Mesothelial cell of epicardium (in vitro differentiated cells): ENCODE data around the gene RAB13. TPM values are rescaled to one million over a fixed set of nuclear protein-coding genes. Genes with fewer than 3 reads are reported as not detected.
A peak's percentile ranks its signal among the peaks of the same experiment; 100 is the strongest.
"Not testable (repeated sequence)": the region's sequence is repeated elsewhere in the genome, so short reads cannot be mapped to it uniquely, and the experiment has no call there.

ENCODE experiments used
- DNase-seq, 2 experiments: peaks; one replicate each; pipeline ENCODE4 v3.0.0; 2021; ENCODE audit warnings: low spot score in 2 of 2; ENCODE audit not compliant: unreplicated experiment in 2 of 2
- H3K27ac Mint-ChIP-seq: 2 replicates; pipeline ENCODE4 v1.8.0; 2021; ENCODE audit warnings: mixed read lengths
- H3K27me3 Mint-ChIP-seq: 2 replicates; pipeline ENCODE4 v1.8.0; 2021; ENCODE audit warnings: low read depth, mixed read lengths
- H3K36me3 Mint-ChIP-seq: 2 replicates; pipeline ENCODE4 v1.8.0; 2021; ENCODE audit warnings: mixed read lengths
- H3K4me1 Mint-ChIP-seq: 2 replicates; pipeline ENCODE4 v1.8.0; 2021; ENCODE audit warnings: mixed read lengths
- H3K4me3 Mint-ChIP-seq: 2 replicates; pipeline ENCODE4 v1.8.0; 2021; ENCODE audit warnings: mild to moderate bottlenecking, moderate library complexity, mixed read lengths
- H3K9me3 Mint-ChIP-seq: 2 replicates; pipeline ENCODE4 v1.8.0; 2021; ENCODE audit warnings: mixed read lengths
- CTCF ChIP-seq: fragments of 200-600 bp; sonication (generic); IDR thresholded peaks from one replicate; pipeline ENCODE4 v1.5.0; 2021; ENCODE audit warnings: antibody characterized with exemption; ENCODE audit not compliant: unreplicated experiment
- total RNA-seq: library from RNA; stranded (reverse); gene quantifications from 3 replicates; pipeline ENCODE4 v1.2.1, GENCODE V29; 2021

The RAB13 gene
- 87.7 to 92.0 TPM (median 90.2 TPM) in 3 replicates for total RNA-seq

- DNase-seq = peak; percentile 40 to 74
- Mint-ChIP-seq H3K9me3 (no peaks in the 10 kb centered on the region), H3K27ac (peak within 1 kb of the TSS; percentile 95), H3K36me3 (peaks cover 9% of the 10 kb centered on the region), H3K4me3 (peak within 1 kb of the TSS; percentile 95), H3K27me3 (no peaks in the 10 kb centered on the region), H3K4me1 (peaks cover 31% of the 10 kb centered on the region)
- TF ChIP-seq CTCF = no peak
Measured at GRCh38 chr1:153985941-153986761, at the start of gene RAB13. Gene RAB13, minus strand, starts transcription at chr1:153986339. Its CDS starts 103 bp downstream, at chr1:153986236.

- H3K27me3 Mint-ChIP-seq, H3K4me3 Mint-ChIP-seq, DNase-seq, H3K27ac Mint-ChIP-seq, H3K4me1 Mint-ChIP-seq, H3K36me3 Mint-ChIP-seq: not testable (repeated sequence)
- peaks cover 24% of the 10 kb centered on the region for H3K9me3 Mint-ChIP-seq
Measured at GRCh38 chr1:154033697-154034096, 47.6 kb upstream of the RAB13 start.

DNA sequence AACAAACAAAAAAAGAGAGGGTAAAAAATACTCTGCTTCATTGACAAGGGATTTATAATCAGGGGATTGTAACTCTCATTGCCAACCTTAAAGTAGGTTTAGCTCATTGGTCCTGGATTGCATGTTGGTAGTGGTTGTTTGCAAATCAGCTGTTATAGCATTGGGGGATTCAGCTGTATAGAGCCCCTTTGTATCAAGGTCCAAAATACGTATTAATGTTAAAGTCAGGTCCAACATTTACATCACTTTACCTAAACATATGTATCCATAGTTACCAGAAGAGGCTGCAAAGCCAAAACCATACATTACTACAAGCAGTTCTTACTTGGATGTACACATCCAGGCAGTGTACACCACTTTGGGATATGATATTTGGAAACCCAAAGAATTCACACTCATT is 33.8 kb upstream of the RAB13 start:
- Mint-ChIP-seq H3K9me3 (no peaks in the 10 kb centered on the region), H3K36me3 (no peaks in the 10 kb centered on the region), H3K4me3 (no peak overlapping the region), H3K27me3 (no peaks in the 10 kb centered on the region), H3K27ac (no peak overlapping the region), H3K4me1 (peaks cover 7% of the 10 kb centered on the region)
- DNase-seq = no peak
- no peak for TF ChIP-seq CTCF

GRCh38 chr1:154019269-154019668 is 33.1 kb upstream of the RAB13 start:
- Mint-ChIP-seq H3K27me3 (no peaks in the 10 kb centered on the region), H3K4me1 (peaks cover 7% of the 10 kb centered on the region), H3K27ac (no peak overlapping the region), H3K36me3 (no peaks in the 10 kb centered on the region), H3K9me3 (no peaks in the 10 kb centered on the region), H3K4me3 (no peak overlapping the region)
- no peak for DNase-seq
- TF ChIP-seq CTCF = no peak

GRCh38 chr1:154014154-154014907 is 28.2 kb upstream of the RAB13 start:
- Mint-ChIP-seq H3K4me3 (no peak overlapping the region), H3K9me3 (no peaks in the 10 kb centered on the region), H3K27ac (no peak overlapping the region), H3K27me3 (no peaks in the 10 kb centered on the region), H3K4me1 (peaks cover 9% of the 10 kb centered on the region), H3K36me3 (no peaks in the 10 kb centered on the region)
- TF ChIP-seq CTCF = no peak
- DNase-seq = no peak

- not testable (repeated sequence) for H3K36me3 Mint-ChIP-seq, H3K9me3 Mint-ChIP-seq, H3K4me3 Mint-ChIP-seq, H3K4me1 Mint-ChIP-seq, DNase-seq, H3K27me3 Mint-ChIP-seq, H3K27ac Mint-ChIP-seq
Measured at GRCh38 chr1:154012543-154012942, 26.4 kb upstream of the RAB13 start.
